ENCODE results near the gene EIF4B. TPM values are rescaled to one million over a fixed set of nuclear protein-coding genes. Genes with fewer than 3 reads are reported as not detected.

EIF4B gene, protein sequence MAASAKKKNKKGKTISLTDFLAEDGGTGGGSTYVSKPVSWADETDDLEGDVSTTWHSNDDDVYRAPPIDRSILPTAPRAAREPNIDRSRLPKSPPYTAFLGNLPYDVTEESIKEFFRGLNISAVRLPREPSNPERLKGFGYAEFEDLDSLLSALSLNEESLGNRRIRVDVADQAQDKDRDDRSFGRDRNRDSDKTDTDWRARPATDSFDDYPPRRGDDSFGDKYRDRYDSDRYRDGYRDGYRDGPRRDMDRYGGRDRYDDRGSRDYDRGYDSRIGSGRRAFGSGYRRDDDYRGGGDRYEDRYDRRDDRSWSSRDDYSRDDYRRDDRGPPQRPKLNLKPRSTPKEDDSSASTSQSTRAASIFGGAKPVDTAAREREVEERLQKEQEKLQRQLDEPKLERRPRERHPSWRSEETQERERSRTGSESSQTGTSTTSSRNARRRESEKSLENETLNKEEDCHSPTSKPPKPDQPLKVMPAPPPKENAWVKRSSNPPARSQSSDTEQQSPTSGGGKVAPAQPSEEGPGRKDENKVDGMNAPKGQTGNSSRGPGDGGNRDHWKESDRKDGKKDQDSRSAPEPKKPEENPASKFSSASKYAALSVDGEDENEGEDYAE
- 100 to 1,000 TPM; 400 to 558 (median 539) TPM for polyA plus RNA-seq (ENCODE audit: insufficient read depth in 1 of 5, insufficient read length in 5 of 5, low replicate concordance in 1 of 5)
- long read RNA-seq, donor 1, full-length matches to known transcripts: 102 of 256 reads
- long read RNA-seq, donor 1, partial matches to known transcripts: 154 of 256 reads
- long read RNA-seq, donor 1, other reads (novel, unspliced or antisense): 0 of 256 reads
- long read RNA-seq, donor 2, full-length matches to known transcripts: 52 of 86 reads
- long read RNA-seq, donor 2, partial matches to known transcripts: 34 of 86 reads
- long read RNA-seq, donor 2, other reads (novel, unspliced or antisense): 0 of 86 reads
- long read RNA-seq, donor 3, full-length matches to known transcripts: 57 of 139 reads
- long read RNA-seq, donor 3, partial matches to known transcripts: 82 of 139 reads
- long read RNA-seq, donor 3, other reads (novel, unspliced or antisense): 0 of 139 reads
- long read RNA-seq, donor 4, full-length matches to known transcripts: 42 of 195 reads
- long read RNA-seq, donor 4, partial matches to known transcripts: 153 of 195 reads
- long read RNA-seq, donor 4, other reads (novel, unspliced or antisense): 0 of 195 reads
- long read RNA-seq, donor 5, full-length matches to known transcripts: 56 of 201 reads
- long read RNA-seq, donor 5, partial matches to known transcripts: 145 of 201 reads
- long read RNA-seq, donor 5, other reads (novel, unspliced or antisense): 0 of 201 reads
- long read RNA-seq, donor 6, full-length matches to known transcripts: 77 of 331 reads
- long read RNA-seq, donor 6, partial matches to known transcripts: 254 of 331 reads
- long read RNA-seq, donor 6, other reads (novel, unspliced or antisense): 0 of 331 reads
- long read RNA-seq, donor 7, full-length matches to known transcripts: 22 of 37 reads
- long read RNA-seq, donor 7, partial matches to known transcripts: 15 of 37 reads
- long read RNA-seq, donor 7, other reads (novel, unspliced or antisense): 0 of 37 reads
- long read RNA-seq, donor 8, full-length matches to known transcripts: 28 of 56 reads
- long read RNA-seq, donor 8, partial matches to known transcripts: 28 of 56 reads
- long read RNA-seq, donor 8, other reads (novel, unspliced or antisense): 0 of 56 reads

DNA sequence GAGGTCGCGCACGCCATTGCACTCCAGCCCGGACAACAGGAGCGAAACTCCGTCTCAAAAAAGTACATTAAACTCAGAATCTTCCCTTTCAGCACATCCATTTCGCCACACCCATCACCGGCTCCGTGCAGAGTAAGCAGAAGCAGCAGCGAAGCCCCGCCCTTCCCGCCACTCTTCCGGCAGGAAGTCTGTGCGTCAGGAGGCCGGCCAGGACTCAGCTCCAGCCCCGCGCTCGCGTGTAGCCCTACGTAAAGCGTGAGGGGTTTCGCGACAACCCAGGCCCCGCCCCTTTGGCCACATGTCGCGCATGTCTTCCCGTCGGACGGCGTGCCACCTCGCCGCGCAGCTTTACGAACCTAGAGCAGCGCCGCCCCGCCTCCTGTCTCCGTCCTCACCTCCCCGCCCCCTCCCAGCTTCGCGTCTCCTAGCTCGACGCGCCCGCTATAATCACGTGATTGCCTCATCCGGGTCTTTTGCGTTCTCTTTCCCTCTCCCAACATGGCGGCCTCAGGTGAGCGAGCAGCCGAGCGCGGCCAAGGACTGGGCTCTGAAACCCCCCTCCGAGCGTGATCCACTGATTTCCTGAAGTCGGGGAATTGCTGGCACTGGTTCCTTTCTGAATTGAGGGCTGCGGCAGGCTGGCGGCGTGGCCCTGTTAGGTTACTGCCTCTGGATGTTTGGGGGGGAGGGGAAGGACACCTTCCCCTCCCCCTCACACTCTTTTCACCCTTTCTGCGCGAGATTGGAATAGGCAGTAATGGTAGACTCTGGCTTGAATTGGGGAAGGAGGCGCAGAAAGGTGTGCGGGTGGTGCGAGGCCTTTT, at the start of gene EIF4B:
EIF4B (plus strand) TSS at position 471 of the 824 bp plus-strand sequence; CDS start at position 499, 28 bp downstream.
- peak; percentile 100 for DNase-seq

DNA sequence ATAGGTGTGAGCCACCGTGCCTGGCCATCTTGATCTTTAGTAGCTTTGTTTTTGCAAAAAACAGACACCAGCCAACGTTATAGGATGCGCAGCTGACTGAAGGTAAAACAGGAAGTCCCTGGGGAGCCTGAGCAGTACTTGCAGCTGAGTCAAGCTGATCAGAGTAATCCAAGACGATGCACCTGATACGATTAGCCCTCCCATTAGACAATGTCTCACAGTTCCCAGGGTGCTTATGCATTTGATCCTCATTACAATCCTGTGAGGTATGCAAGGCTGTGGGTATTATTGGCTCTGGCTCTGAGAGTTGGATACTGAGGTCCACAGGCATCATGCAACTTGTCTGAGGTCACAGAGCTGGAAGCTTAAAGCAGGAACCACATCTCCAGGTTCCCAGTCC, 49.3 kb upstream of the EIF4B start:
- DNase-seq: no peak

DNA sequence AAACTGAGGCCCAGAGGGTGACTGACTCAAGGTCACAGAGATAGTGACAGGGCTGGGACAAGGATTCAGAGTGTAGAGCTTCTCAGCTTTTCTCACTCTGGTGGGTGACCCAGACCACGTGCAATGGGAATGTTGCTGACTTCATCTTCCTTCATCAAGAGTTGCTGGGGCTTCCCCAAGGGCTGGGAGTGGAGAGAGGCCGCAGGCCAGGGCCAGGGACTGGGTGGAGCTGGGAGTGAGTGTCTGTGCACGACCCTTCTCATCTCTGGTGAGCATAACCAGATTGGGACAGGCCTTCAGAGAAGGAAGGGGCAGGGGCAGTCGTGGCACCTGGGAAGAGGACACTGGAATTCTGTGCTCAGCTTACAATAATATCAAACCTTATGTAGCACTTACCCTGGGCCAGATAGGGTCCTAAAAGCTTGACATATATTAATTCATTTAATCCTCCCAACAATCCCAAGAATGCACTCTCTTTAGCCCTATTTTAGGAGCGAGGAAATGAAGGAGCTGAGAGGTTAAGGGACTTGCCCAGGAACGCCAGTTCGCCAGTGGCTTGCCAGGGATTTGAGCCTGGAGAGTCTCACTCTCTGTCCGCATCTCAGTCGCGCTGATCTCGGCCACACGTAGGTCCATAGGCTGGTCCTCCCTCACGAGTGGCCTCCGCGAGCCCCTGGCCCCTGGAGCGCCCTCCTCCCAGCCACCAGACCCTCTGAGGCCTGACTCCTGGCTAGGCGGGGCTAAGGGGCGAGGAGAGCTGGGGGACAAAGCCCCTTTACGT, 41.5 kb upstream of the EIF4B start:
- DNase-seq: no peak

DNA sequence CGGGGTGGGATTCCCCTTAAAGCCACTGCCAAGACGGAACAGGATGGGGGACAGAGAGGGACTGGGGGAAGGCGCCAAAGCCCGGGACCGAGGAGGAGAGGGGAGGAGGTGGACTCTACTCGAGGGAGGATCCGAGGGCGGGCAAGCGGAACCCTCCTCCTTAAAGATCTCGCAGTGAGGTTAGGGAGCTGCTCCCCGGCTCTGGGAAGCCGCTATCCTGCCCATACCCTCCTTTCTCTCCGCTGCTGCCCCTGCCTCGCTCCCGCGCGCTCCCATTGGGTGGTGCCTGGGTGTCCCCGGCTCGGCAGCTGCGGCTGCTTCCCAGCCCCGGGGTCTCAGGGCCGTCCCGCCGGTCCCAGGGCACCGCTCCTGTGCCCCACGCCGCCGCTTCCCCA, 40.9 kb upstream of the EIF4B start:
- no peak for DNase-seq

DNA sequence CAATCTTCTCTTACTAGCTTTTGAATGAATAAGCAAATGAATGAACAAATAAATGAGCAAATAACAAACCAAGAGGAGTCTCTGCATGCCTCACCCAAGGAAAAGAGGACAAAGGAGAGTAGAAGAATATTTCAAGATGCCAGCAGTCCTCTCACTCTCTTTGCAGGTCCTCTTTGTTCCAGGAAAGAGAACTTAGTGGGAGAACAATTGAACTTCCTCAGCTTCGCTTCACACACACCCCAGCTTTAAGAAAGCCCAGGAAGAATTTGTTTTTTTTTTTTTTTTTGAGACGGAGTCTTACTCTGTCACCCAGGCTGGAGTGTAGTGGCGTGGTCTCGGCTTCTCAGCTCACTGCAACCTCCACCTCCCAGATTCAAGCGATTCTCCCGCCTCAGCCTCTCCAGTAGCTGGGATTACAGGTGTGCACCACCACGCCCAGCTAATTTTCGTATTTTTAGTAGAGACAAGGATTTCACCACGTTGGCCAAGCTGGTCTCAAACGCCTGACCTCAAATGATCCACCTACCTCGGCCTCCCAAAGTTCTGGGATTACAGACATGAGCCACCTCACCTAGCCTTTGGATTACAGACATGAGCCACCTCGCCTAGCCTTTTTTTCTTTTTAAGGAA, 37.0 kb upstream of the EIF4B start:
- DNase-seq: no peak

DNA sequence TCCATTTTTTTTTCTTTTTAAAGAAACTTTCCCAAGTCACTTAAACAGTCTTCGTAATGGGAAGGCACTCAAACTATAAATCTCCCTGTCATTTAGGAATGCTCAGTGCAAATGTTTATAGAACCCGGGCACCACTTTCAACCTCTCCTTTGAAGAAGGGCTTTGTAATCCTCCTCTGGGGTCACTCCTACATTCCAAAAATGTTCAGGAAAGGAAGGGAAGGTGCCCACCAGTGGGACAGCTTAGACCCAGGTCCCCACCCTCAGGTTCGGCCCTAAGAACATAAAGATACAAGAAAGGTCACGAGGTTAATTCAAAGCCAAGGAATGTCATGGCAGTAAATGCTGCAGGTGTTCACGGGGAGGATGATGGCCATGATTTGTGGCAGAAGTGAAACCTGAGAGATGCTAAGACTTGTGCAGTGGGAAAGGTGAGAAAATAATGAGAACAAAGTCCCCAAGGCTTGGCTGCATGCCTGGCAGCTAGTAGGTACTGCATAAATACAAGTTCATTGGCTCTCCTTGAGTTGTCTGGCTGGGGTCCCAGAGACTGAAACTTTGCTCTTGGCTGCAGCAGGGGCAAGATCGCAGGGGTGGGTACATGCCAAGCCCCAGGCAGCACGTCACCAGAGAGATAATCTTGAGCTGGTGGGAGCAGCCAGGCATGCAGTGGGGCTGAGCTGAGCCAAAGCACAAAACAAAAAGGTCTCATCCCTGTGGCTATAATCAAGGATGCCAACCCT, 36.3 kb upstream of the EIF4B start:
- DNase-seq: no peak

DNA sequence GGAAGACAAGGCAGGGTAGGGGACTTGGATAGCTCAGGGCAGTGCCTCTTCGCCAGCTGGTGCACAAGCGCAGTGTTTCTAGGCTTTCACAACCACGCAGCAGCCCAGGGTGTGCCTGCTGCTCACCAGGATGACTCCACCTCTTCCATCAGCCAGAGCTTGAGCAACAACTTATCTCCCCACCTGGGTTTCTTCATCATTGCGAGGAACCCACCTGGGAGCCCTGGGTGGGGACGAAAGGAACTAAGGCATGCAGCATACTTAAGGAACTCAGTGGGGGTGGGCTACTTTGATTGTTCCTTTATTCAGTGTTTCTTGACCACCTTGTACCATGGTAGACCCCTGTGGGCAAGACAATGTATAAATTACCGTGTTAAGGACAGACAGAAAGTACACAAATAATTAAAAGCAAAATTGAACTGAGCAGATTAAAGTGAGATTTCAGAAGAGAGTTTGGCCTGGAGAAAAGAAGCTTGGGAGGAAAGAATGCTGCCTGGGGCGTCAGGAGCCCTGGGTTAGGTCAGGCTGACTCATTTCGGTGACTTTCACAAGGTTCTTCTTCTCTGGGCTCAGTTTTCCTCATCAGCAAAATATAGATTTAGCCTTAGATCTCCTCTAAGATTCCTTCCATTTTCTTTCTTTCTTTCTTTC, 34.5 kb upstream of the EIF4B start:
- no peak for DNase-seq

DNA sequence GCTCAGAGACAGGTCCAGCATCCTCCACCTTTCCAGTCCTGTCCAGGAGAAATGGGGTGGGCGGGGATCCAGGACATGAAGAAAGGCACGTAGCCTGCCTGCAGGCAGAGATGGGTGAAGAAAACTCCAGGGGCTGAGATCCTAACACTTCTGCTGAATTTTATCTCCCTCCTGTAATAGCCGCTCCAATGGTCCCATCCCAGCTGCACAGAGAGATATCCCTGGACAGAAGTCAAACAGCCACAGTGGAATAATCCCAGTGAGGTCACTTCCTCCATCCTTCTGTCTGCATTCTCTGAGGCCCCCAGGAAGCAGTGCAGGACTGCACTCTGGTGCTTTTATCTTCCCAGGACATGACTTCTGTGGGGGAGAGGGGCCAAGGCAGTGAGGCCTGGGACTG, 31.1 kb upstream of the EIF4B start:
- DNase-seq: peak in 1 of 2 donors; percentile 30

DNA sequence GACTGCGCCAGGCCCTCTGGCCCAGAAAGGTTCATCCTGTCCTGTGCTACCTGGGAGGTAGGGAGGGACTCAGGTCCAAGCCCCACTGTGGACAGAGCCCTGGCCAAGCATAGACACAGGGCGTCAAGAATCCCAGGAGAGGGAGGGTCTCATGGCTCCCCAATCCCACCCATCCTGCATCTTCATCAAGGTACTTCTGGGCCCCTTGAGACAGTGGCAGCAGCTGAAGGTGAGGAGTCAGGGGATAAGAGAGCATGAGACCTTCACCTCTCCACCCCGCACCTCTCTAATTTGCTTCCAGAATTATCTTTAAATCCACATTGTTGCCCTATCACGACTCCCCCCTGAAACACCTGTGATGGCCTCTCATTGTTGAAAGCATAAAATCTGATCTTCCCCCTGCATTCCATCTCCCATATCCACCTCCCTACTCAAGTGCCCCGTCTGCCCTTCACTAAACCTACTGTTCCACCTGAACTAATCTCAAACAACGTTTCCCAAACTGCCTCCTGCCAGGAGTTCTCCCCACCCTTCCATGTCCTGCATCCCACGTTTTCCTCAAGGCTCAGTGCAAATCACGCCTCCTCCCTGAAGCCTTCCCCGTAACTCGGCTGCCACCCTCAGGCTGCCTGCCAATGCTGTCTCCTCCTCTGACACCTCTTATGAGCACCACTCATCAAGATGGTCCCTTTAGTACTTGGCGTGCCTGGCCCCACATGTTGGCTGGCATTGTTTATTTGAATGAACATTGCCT, 30.3 kb upstream of the EIF4B start:
- no peak for DNase-seq

DNA sequence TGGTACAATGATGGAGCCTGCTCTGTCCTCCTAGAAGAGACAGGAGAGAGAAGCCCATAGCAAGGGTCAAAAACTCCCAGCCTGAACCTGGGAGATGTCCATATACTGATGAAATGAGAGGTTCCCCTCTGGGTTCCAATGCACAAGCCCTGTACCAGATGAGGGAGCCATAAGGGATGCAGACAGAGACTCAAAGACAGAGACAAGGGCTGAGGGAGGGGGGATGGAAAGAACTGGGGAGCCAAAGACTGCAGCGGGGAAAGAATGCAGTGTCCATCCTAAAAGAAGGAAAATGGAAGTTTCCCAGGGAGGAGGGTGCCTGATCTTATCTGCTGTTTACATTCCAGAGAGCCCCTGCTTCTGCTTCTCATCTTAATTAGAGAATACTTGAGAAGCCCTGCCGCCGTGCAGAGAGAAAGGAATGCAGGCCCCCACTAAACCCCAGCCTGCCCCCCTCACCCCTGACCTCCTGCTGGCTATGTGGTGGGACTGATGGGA, 29.6 kb upstream of the EIF4B start:
- no peak for DNase-seq

DNA sequence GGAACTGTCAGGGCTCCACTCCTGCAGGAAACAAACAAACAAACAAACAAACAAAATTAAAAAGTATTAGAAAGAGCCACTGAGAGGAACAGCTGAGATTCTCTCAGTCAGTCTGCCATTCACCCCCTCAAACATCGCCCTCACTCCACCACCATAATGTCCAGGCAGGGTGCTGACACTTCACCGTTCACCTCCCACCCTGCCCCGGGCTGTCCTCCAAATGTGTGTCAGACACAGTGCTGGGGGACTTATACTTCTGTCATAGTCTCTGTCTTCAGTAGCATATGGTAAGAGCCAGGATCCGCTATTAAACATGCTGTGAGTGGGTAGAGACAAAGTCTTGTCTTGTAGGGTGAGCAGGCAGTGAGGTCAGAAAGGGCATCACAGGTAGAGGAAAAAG, 29.1 kb upstream of the EIF4B start:
- DNase-seq: peak in 1 of 2 donors; percentile 27

DNA sequence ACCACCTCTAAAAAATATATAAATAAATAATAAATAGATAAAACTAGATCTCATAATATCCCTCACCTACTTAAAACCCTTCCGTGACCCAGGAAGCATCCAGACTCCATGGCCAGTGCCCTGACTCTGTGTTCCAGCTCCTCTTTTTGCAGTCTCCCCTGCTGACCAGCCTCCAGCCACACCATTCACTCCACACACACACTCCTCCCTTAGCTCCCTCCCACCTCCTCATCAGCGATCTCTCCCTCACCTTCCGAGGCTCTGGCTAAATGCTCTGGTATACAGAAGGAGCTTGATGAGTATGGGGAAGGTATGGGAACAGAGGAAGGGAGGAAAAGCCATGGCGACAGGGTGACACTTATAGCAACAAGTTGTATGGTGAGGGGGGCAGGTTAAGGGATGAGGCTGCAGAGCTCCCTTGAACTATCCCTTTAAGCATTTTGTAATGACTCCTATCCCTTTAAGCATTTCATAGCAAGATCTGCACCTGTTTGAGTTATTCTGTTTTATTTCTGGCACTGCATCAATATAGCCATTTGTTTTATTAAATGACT, 26.1 kb upstream of the EIF4B start:
- DNase-seq: no peak

DNA sequence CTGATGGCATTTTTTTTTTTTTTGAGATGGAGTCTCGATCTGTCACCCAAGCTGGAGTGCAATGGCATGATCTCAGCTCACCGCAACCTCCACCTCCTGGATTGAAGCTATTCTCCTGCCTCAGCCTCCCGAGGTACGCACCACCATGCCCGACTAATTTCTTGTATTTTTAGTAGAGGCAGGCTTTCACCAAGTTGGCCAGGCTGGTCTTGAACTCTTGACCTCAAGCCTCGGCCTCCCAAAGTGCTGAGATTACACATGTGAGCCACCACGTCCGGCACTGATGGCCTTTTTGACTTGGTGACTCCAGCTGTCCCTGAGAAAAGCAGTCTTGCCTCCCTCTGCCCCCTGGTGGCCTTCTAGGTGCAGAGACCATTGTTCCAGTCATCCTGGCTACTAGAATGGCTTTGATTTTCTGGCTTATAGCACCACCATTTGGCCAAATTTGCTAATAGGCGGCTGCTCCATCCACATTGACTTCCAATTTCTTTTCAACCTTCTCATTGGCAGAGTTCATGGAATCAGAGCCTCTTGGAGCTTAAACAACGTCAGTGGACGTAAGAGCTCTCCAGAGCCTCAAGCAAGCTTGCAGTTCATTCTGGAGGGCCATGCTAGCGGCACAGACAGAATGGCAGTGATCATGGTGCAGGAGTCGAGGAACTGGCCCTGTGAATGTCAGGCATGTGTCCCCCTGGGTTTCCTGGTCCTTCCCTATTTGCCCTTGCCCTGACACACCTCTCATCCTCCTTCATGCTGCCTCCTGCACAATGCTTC, 25.4 kb upstream of the EIF4B start:
- peak; percentile 83 to 90 for DNase-seq

DNA sequence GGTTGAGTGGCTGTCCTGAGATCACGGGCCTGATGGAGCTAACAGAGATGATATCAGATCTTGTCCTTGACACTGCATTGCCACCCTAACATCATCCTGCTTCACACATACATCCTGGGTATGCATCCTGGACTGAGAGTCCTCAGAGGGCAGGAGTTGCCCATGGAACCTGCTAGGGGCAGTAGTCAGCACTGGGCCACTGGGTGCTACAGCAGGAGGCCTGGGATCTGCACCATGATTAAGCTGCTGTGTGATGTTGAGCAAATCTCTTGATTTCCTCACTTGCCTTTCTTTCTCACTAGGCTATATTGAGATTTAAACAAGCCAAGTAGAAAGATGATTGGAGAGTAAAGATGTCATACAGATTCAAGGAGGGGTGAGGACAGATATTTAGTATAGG, 22.1 kb upstream of the EIF4B start:
- no peak for DNase-seq

DNA sequence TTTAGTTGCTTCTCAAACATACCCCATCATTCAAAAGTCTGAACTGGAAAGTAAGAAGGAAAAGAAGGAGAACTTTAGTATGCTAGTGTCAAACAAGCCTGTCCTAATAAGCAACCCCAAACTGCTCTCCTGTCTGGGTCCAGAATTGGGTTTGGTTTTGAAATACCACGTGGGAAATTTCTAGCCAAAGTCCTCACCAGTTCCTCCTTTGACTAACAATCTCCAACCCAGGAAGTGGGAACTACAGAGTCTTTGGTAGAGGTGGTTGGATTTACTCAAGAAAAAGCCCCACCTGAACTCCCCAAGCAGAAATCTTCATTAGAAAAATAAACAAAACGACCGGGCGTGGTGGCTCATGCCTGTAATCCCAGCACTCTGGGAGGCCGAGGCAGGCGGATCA, 17.4 kb upstream of the EIF4B start:
- no peak for DNase-seq

All from right lung (tissue), 10 donors.